ENCODE data around the gene NHLRC4.

Gene NHLRC4

DNA sequence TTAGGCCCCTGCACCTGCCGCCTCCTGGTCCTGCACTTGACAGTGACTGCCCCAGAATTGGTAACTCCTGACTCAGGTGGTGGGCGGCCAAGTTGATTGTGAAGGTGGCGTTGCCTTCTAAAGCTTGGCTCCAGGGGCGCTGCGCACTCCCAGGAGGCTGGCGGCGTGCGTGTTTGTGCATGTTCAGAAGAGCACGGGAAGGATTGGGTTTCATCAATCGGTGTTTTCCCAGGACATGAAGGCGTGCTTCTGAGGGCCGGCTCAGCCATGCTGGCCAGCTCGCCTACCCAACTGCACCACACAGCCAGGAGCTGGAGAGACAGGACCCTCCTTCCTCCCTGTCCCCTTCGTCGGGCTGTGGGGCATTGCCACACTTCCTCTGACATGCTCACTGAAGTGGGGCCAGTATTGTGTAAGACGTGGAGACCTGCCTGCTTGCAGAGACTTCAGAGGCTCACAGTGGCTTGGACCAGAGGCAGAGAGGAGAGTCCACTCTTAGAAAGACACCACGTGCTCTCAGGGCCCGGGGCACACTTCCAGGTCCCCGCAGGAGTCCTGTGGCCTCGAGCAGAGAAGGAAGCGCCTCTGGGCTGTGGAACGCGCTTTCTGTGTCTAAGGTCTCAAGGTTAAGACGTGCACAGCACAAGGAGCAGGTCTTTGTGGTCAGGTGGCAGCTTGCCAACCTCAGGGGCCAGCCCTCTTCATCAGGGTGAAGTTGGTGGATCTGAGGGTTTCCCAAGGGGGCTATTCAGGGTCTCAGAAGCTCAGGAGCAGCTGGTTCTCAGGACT lies 25.9 kb downstream of the NHLRC4 start (continued):
- no peak for TF ChIP-seq ZNF624 (tag by site-specific recombination; IDR thresholded peaks at IDR 0.05)
- TF ChIP-seq, protein P1, sequence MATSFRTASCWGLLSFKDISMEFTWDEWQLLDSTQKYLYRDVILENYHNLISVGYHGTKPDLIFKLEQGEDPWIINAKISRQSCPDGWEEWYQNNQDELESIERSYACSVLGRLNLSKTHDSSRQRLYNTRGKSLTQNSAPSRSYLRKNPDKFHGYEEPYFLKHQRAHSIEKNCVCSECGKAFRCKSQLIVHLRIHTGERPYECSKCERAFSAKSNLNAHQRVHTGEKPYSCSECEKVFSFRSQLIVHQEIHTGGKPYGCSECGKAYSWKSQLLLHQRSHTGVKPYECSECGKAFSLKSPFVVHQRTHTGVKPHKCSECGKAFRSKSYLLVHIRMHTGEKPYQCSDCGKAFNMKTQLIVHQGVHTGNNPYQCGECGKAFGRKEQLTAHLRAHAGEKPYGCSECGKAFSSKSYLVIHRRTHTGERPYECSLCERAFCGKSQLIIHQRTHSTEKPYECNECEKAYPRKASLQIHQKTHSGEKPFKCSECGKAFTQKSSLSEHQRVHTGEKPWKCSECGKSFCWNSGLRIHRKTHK (tag by site-specific recombination; IDR thresholded peaks at IDR 0.05) = no peak
- no peak for TF ChIP-seq ZNF530 (tag by site-specific recombination; IDR thresholded peaks at IDR 0.05; ENCODE audit: low read depth)
- TF ChIP-seq, protein P2, sequence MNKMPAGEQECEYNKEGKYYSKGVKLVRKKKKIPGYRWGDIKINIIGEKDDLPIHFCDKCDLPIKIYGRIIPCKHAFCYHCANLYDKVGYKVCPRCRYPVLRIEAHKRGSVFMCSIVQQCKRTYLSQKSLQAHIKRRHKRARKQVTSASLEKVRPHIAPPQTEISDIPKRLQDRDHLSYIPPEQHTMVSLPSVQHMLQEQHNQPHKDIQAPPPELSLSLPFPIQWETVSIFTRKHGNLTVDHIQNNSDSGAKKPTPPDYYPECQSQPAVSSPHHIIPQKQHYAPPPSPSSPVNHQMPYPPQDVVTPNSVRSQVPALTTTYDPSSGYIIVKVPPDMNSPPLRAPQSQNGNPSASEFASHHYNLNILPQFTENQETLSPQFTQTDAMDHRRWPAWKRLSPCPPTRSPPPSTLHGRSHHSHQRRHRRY (tag by site-specific recombination; IDR thresholded peaks at IDR 0.05) = no peak
- TF ChIP-seq HOXC10 (CRISPR knock-in tag; IDR thresholded peaks at IDR 0.05) = no peak
- TF ChIP-seq ZNF626 (tag by site-specific recombination; IDR thresholded peaks at IDR 0.05) = no peak
- TF ChIP-seq KLF8 (tag by site-specific recombination; IDR thresholded peaks at IDR 0.05) = no peak
- no peak for TF ChIP-seq PRDM1 (tag by site-specific recombination; IDR thresholded peaks at IDR 0.05)
- TF ChIP-seq ZNF843 (tag by site-specific recombination; IDR thresholded peaks at IDR 0.05) = 0 out of 2 replicates have a peak, but pooled peaks have one; percentile 36
- TF ChIP-seq ZNF311 (tag by site-specific recombination; IDR thresholded peaks at IDR 0.05; ENCODE audit: borderline replicate concordance) = no peak
- no peak for TF ChIP-seq ZNF776 (tag by site-specific recombination; IDR thresholded peaks at IDR 0.05; ENCODE audit: borderline replicate concordance)
- TF ChIP-seq ZNF114 (tag by site-specific recombination; IDR thresholded peaks at IDR 0.05) = no peak
- TF ChIP-seq, protein P3, sequence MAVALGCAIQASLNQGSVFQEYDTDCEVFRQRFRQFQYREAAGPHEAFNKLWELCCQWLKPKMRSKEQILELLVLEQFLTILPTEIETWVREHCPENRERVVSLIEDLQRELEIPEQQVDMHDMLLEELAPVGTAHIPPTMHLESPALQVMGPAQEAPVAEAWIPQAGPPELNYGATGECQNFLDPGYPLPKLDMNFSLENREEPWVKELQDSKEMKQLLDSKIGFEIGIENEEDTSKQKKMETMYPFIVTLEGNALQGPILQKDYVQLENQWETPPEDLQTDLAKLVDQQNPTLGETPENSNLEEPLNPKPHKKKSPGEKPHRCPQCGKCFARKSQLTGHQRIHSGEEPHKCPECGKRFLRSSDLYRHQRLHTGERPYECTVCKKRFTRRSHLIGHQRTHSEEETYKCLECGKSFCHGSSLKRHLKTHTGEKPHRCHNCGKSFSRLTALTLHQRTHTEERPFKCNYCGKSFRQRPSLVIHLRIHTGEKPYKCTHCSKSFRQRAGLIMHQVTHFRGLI (tag by site-specific recombination; IDR thresholded peaks at IDR 0.05) = no peak
- no peak for TF ChIP-seq ZNF670 (tag by site-specific recombination; IDR thresholded peaks at IDR 0.05; ENCODE audit: low read depth)
- TF ChIP-seq, protein P4, sequence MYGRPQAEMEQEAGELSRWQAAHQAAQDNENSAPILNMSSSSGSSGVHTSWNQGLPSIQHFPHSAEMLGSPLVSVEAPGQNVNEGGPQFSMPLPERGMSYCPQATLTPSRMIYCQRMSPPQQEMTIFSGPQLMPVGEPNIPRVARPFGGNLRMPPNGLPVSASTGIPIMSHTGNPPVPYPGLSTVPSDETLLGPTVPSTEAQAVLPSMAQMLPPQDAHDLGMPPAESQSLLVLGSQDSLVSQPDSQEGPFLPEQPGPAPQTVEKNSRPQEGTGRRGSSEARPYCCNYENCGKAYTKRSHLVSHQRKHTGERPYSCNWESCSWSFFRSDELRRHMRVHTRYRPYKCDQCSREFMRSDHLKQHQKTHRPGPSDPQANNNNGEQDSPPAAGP (tag by site-specific recombination; IDR thresholded peaks at IDR 0.05) = peak; percentile 71
- TF ChIP-seq ZSCAN30 (tag by site-specific recombination; IDR thresholded peaks at IDR 0.05) = peak; percentile 63
- TF ChIP-seq ZBTB21 (tag by site-specific recombination; IDR thresholded peaks at IDR 0.05) = no peak
- no peak for TF ChIP-seq ZNF561 (tag by site-specific recombination; IDR thresholded peaks at IDR 0.05; ENCODE audit: borderline replicate concordance)
- TF ChIP-seq ZNF2 (tag by site-specific recombination; IDR thresholded peaks at IDR 0.05) = peak; percentile 57; the same call in 1 of the 2 replicates
- TF ChIP-seq, protein P5, sequence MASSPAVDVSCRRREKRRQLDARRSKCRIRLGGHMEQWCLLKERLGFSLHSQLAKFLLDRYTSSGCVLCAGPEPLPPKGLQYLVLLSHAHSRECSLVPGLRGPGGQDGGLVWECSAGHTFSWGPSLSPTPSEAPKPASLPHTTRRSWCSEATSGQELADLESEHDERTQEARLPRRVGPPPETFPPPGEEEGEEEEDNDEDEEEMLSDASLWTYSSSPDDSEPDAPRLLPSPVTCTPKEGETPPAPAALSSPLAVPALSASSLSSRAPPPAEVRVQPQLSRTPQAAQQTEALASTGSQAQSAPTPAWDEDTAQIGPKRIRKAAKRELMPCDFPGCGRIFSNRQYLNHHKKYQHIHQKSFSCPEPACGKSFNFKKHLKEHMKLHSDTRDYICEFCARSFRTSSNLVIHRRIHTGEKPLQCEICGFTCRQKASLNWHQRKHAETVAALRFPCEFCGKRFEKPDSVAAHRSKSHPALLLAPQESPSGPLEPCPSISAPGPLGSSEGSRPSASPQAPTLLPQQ (tag by site-specific recombination; IDR thresholded peaks at IDR 0.05) = peak; percentile 77; the same call in 1 of the 2 replicates
- no peak for TF ChIP-seq ZNF621 (tag by site-specific recombination; IDR thresholded peaks at IDR 0.05)
- TF ChIP-seq ZNF623 (tag by site-specific recombination; IDR thresholded peaks at IDR 0.05) = no peak; the same call in 1 of the 2 replicates
- TF ChIP-seq ZNF121 (tag by site-specific recombination; IDR thresholded peaks at IDR 0.05) = no peak
- TF ChIP-seq ZNF473 (tag by site-specific recombination; IDR thresholded peaks at IDR 0.05) = no peak
- no peak for TF ChIP-seq ZNF677 (tag by site-specific recombination; IDR thresholded peaks at IDR 0.05)
- no peak for TF ChIP-seq MEIS1 (CRISPR knock-in tag; IDR thresholded peaks at IDR 0.05; ENCODE audit: borderline replicate concordance)
- TF ChIP-seq ZNF335 (tag by site-specific recombination; conservative IDR thresholded peaks at IDR 0.05) = 0 out of 2 replicates have a peak, but pooled peaks have one; percentile 14
- TF ChIP-seq, protein P6, sequence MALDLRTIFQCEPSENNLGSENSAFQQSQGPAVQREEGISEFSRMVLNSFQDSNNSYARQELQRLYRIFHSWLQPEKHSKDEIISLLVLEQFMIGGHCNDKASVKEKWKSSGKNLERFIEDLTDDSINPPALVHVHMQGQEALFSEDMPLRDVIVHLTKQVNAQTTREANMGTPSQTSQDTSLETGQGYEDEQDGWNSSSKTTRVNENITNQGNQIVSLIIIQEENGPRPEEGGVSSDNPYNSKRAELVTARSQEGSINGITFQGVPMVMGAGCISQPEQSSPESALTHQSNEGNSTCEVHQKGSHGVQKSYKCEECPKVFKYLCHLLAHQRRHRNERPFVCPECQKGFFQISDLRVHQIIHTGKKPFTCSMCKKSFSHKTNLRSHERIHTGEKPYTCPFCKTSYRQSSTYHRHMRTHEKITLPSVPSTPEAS (tag by site-specific recombination; IDR thresholded peaks at IDR 0.05) = no peak
- no peak for TF ChIP-seq ZNF174 (tag by site-specific recombination; IDR thresholded peaks at IDR 0.05)
- no peak for TF ChIP-seq ZNF785 (tag by site-specific recombination; IDR thresholded peaks at IDR 0.05)
- peak; percentile 43 for TF ChIP-seq ZNF629 (tag by site-specific recombination; IDR thresholded peaks at IDR 0.05)
- no peak for TF ChIP-seq ZNF112 (tag by site-specific recombination; IDR thresholded peaks at IDR 0.05)
- TF ChIP-seq ZNF324 (tag by site-specific recombination; IDR thresholded peaks at IDR 0.05) = no peak
- TF ChIP-seq ZBTB17 (tag by site-specific recombination; IDR thresholded peaks at IDR 0.05) = peak; percentile 82

All from HEK293 (cell line).